Measurements from ENCODE around the gene CENATAC.

GRCh38 chr11:119029340-119030028, 31.5 kb downstream of the CENATAC start:
- no peak for TF ChIP-seq CTCF (IDR thresholded peaks at IDR 0.05)
- TF ChIP-seq POLR2A (IDR thresholded peaks at IDR 0.05): no peak
